GM12801 (cell line): ENCODE data around the gene SFRP5.

Source experiments
- TF ChIP-seq, protein P1 (sequence below): IDR thresholded peaks from one replicate; pipeline ENCODE4 v1.5.1; 2011; ENCODE audit warnings: control low read depth; ENCODE audit not compliant: insufficient read length; ENCODE audit errors: extremely low read depth

The SFRP5 gene

DNA sequence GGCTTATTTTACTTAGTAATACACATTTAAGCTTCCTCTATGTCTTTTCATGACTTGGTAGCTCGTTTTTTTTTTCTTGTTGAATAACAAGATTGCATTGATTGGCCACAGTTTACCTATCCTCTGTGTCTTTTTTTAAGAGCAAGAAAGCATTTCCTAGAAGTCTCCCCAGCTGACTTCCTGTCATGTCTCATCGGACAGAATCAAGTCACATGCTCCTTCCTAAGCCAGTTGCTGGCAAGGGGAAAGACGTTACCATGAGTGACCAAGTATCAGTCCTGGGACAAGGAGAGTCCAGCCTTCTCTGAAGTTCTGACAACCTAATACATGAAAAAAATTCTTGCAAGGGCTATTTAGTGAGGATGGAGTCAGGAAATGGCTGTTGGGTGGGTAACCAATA, 24.9 kb upstream of the SFRP5 start:
- TF ChIP-seq, protein P1, sequence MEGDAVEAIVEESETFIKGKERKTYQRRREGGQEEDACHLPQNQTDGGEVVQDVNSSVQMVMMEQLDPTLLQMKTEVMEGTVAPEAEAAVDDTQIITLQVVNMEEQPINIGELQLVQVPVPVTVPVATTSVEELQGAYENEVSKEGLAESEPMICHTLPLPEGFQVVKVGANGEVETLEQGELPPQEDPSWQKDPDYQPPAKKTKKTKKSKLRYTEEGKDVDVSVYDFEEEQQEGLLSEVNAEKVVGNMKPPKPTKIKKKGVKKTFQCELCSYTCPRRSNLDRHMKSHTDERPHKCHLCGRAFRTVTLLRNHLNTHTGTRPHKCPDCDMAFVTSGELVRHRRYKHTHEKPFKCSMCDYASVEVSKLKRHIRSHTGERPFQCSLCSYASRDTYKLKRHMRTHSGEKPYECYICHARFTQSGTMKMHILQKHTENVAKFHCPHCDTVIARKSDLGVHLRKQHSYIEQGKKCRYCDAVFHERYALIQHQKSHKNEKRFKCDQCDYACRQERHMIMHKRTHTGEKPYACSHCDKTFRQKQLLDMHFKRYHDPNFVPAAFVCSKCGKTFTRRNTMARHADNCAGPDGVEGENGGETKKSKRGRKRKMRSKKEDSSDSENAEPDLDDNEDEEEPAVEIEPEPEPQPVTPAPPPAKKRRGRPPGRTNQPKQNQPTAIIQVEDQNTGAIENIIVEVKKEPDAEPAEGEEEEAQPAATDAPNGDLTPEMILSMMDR, result no peak

DNA sequence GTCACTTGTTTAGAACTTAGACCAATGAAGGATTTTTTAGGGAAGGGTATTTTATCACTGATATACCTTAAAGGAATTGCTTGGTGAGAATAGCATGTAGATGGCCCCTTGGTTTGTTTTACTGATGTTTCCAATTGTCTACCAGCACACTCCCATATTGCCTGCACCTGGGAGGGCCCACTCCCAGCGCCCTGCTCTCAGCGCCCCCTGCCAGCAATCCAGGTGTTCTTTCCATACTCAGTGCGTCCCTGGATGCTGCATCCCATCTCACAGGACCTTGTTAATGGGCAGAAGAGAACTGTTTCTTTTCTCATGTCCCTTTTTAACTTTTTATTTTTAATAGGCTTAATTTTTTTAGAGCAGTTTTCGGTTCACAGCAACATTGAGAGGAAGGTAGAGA, 24.1 kb upstream of the SFRP5 start:
- TF ChIP-seq, protein P1, result no peak

DNA sequence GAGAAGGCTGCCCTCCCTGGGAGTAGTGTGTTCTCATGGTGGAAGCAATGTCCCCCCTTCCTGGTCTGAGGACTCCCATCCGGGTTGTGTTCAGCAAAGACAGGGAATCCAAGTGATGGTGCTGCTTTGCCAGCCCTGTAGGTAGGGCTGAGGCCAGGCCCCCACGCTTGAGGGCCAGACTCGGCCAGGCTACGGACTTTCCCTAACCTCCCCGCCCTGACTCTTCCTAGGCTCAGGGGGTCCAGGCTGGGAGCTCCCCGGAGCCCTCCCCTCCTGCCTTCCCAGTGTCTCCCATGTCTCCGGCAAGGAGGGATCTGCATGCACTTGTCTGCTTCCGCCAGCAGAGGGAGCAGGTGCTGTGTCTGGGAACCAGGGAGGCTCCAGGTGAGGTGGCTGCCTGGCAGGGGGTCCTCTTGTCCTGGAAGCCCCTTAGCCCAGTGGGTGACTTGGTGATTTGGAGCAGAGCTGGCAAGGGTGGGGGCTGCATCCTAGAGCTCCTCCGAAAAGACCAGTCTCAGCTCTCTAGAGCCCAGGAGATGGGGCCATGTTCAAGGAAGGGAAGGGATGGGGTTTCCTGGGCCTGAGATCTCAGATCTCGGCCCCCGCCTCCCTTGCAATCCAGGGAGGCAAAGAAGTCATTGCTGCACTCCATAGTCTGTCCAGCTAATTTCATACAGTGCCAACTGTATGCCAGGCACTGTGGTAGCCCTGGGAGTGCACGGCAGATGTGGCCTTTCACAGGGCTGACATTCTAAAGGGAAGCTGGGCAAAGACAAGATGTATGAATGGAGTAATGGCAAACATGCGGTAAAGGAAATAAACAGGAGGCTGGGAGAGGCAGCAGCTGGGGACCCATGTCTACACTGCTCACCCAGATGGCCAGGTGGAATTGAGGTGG, 20.3 kb upstream of the SFRP5 start:
- TF ChIP-seq, protein P1, result no peak

DNA sequence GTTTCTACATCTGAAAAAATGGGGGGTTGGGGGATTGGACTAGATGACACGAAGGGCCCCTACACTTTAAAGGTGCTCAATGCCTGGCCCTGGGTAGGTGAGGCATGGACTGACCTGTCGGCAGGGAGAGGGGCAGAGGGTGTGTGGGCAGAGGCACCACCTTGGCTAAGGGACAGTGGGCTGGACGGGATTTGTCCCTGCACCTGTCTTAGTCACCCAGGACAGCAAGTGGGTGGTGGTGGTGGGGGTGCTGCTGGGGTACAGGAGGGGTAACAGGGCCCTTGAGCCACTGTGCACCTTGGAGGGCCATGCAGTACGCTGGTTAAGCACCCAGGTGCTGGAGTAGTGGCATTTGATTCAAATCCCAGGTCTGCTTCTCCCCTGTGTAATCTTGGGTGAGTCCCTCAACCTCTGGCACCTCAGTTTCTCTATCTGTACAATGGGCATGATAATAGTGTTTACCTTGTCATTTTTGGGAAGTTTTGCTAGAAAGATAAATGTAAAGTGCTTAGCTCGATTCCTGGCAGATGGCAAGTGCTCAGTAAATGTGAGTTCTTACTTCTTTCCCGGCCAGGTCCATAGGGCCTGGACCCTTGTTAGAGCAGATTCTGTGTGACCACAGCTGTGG, 18.1 kb upstream of the SFRP5 start:
- TF ChIP-seq, protein P1, result no peak

DNA sequence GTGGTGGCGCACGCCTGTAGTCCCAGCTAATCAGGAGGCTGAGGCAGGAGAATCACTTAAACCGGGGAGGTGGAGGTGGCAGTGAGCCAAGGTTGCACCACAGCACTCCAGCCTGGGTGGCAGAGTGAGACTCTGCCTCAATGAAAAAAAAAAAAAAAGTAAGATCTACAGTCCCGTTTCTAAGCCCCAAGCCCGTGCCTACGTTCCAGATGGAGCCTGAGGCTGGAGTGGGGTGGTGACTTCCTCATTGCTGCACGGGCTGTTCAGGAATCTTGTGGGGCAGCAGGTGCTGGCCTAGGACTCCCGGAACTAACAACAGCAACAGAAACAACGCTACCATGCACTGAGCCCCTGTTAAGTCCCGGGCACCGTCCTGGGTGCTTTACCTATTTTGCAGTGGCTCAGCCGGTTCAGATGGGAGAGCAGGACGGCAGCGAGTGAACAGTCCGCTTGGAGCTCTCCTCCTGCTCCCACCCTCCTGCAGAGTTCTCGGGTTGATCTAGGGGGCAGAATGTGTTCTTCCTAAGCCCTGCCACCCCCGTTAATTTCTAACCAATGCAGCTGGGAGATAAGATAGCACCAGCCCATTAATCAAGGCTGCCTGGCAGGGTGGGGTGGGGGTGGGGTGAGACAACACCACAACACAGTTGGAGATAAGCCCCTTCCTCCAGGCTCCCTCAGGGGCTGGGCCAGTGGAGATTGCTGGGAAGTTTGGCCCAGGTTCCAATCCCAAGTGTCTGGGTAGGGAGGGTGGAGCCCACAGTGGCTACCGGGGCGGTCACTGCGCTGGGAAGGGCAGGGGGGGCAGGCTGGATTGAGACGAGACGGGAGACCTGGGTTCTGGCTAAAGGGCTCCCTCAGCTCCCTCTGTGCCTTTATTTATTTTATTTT, 17.0 kb upstream of the SFRP5 start:
- TF ChIP-seq, protein P1, result no peak

DNA sequence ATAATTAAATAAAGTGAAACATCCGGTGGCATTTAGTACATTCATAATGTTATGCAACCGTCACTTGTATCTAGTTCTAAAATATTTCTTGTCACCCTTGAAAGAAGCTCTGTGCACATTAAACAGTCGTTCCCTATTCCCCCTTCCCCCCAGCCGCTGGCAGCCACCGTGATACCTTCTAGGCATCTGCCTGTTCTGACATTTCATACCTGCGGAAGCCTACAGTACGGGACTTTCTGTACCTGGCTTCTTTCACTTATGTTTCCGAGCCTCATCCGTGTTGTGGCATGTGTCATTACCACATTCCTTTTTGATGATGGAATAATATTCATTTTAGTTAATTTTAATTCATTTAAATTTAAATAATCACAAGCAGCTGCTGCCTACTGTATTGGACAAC, 13.9 kb upstream of the SFRP5 start:
- TF ChIP-seq, protein P1, result no peak

DNA sequence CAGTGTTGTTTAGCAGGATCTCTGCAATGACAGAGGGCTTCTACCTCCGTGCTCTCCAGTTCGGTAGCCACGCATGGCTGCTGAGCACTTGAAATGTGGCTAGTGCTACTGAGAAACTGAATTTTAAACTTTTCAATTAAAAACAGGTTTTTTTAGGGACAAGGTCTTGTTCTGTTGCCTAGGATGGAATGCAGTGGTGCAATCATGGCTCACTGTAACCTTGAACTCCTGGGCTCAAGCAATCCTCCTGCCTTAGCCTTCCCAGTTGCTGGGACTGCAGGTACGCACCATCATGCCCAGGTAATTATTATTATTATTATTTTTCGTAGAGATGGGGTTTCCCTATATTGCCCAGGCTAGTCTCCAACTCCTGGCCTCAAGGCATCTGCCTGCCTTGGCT, 13.4 kb upstream of the SFRP5 start:
- TF ChIP-seq, protein P1, result no peak
